ENCODE measurements around the gene GNG5.
"Not testable (repeated sequence)": the region's sequence is repeated elsewhere in the genome, so short reads cannot be mapped to it uniquely, and the experiment has no call there.

Gene GNG5

DNA sequence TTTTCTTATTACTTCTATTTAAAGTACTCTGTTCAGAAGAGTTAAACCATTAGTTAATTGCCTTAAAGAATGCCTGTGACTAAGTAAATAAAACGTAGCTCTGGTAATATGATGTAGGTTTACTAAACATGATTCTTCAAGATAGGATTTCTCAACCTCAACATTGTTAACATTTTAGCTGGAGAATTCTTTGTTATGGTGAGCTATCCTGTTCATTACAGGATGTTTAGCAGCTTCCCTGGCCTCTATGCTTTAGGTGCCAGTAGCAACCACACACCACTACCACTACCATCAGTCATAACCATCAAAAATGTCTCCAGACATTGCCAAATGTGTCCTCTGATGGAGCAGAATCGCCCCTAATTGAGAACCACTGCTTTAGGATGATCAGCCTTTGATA lies 16.6 kb downstream of the GNG5 start:
- in situ Hi-C loops (cut with MboI; ENCODE audit: low sequenced_read_pairs) = no loop called here

DNA sequence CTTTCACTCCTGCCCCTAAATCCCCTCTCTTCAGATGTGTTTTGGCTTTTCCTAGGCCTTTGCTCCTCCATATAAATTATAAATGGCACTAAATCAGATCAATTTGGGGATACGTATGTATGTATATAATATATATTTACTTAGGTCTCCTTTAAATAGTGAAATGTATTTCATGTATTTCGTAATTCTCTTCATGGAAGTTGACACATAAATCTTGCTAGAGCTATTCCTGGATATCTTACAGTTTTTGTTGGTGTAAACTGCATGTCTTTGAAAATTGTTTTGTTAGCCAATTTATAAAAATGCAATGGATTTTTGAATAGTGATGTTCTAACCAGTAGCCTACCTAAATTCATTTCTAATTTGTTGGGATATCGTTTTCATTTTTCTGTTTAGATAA lies 18.3 kb downstream of the GNG5 start:
- in situ Hi-C loops (cut with MboI; ENCODE audit: low sequenced_read_pairs) = no loop called here

DNA sequence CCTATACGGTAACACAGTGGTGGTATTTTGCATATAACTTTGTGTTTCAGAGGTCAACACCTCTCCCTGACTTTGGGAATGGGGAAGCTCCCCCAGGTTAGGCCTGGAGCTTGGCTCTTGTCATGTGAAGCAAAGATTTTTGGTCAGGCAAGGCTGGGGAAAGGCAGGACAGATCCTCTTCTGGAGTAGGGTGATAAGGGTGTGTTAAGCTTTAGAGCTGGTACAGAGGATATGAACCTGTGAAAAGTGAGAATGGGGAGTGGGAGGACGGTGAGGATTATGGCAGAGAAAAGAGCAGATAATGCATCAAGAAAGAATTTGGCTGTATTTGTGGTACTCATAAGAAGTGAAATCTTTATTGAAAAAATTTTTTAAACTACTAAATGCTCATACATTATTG lies 25.1 kb downstream of the GNG5 start:
- in situ Hi-C loops (cut with MboI; ENCODE audit: low sequenced_read_pairs) = no loop called here

DNA sequence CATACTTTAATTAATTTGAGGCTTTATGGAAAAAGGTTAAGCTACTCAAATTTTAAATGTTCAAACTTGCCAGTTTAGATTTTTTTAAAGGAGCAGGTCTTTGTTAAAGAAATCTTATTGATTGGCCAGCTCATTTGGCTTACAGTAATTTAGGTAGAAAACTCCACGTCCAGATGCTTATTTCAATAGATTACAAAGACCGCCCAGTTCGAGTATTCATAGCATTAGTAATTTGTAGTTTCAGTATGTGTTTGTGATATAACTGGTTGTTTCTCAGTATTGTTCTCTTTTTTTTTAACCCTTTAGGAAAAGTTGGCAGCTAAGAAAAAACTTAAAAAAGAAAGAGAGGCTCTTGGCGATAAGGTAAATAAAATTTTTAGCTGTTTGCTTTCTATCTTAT lies 25.7 kb downstream of the GNG5 start:
- in situ Hi-C loops (cut with MboI; ENCODE audit: low sequenced_read_pairs) = no loop called here

- in situ Hi-C loops (cut with MboI; ENCODE audit: low sequenced_read_pairs) = no loop called here
These were observed 26.4 kb downstream of the GNG5 start for GRCh38 chr1:84479998-84480397.

DNA sequence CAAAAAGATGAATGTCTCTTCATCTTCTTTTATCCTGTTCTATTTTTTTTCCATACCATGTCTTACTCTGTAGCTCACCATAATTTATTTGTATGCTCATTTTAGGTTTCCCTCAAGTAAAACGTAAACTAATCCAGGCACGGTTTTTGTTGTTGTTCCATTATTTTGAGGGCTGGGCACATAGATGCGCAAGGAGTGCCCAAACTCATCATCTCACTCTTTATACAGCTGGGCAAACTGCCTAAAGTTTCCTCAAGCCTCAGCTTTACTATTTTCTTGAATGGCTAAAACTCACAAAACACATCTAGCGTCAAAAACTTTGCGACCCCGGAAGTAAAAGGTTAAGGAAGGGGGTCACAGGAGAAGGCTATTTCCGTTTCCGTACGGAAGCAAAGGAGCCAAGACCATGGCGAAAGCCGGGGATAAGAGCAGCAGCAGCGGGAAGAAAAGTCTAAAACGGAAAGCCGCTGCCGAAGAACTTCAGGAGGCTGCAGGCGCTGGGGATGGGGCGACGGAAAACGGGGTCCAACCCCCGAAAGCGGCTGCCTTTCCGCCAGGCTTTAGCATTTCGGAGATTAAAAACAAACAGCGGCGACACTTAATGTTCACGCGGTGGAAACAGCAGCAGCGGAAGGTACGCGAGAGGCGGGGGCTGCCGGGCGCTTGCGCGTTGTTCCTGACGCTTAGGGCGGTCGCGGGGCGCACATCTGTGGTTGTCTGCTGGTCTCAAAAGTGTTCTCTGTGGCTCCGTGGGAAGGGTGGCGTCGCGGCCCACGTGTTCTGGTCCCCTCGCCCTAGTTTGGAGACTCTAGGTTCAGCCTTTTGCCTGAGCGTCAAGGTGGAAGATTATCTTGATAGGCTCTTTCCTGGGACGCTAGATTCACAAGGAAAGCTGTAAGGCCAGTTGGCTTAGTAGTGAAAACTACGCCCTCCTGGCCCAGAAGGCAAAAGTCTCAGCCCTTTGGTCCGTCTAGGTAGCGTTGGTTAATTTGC lies 27.2 kb downstream of the GNG5 start, which contains the start of gene RPF1:
Gene RPF1 (plus strand): TSS at position 391 of the 993 bp plus-strand sequence. CDS start 16 bp downstream, at position 407.
- in situ Hi-C loops (cut with MboI; ENCODE audit: low sequenced_read_pairs) = no loop called here

GRCh38 chr1:84476225-84476624 lies 30.2 kb downstream of the GNG5 start:
- in situ Hi-C loops (cut with MboI; ENCODE audit: low sequenced_read_pairs) = no loop called here

GRCh38 chr1:84467298-84467697 lies 39.1 kb downstream of the GNG5 start:
- in situ Hi-C loops (cut with MboI; ENCODE audit: low sequenced_read_pairs) = no loop called here

- in situ Hi-C loops (cut with MboI; ENCODE audit: low sequenced_read_pairs) = no loop called here
These were observed 44.3 kb downstream of the GNG5 start for GRCh38 chr1:84462118-84462517.

- in situ Hi-C loops (cut with MboI; ENCODE audit: low sequenced_read_pairs) = no loop called here
These were observed 53.9 kb downstream of the GNG5 start for GRCh38 chr1:84452436-84452835.

- in situ Hi-C loops (cut with MboI; ENCODE audit: low sequenced_read_pairs) = no loop called here
These were observed 55.5 kb downstream of the GNG5 start for GRCh38 chr1:84450910-84451309.

DNA sequence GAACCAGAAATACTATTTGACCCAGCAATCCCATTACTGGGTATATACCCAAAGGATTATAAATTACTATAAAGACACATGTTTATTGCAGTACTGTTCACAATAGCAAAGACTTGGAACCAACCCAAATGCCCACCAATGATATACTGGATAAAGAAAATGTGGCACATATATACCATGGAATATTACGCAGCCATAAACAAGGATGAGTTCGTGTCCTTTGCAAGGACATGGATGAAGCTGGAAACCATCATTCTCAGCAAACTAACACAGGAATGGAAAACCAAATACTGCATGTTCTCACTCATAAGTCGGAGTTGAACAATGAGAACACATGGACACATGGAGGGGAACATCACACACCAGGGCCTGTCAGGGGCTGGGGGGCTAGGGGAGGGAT lies 57.7 kb downstream of the GNG5 start:
- in situ Hi-C loops (cut with MboI; ENCODE audit: low sequenced_read_pairs) = not testable (repeated sequence)

All from HL-60/S4 treated with retinoic acid at 250 ng/mL for 4 days and 3 days (cell line).